Adrenal gland (tissue), 5 donors: Measurements from ENCODE around the gene SESN1.

Experiments used
- CTCF ChIP-seq, 6 experiments: fragments of 450-650 bp in 4 of 6; fragments of 200-600 bp in 2 of 6; sonication (generic) in 1 of 6; IDR thresholded peaks; 1 replicate in 5 of 6; 2 replicates in 1 of 6; pipeline versions ENCODE4 v1.5.1 to v1.8.0; 2016 to 2021; ENCODE audit warnings: antibody characterized with exemption in 6 of 6, mild to moderate bottlenecking in 2 of 6, moderate library complexity in 1 of 6
- POLR2A ChIP-seq, 2 donors: fragments of 450-650 bp; IDR thresholded peaks; one replicate each; pipeline ENCODE4 v1.6.1; 2017; ENCODE audit warnings: antibody characterized with exemption in 2 of 2, mild to moderate bottlenecking in 2 of 2, moderate library complexity in 1 of 2
- donor health status: DM: no; HTN: no; CAD: no.

GRCh38 chr6:109009962-109010704, 84.5 kb downstream of the SESN1 start:
- TF ChIP-seq CTCF (IDR thresholded peaks at IDR 0.05) = no peak
- TF ChIP-seq POLR2A (IDR thresholded peaks at IDR 0.05) = no peak
